Fibroblast of skin of right quadriceps (primary cell): Measurements from ENCODE around the gene ZNF212.
A peak's percentile ranks its signal among the peaks of the same experiment; 100 is the strongest.

ENCODE experiments used
- DNase-seq: peaks from one replicate; pipeline ENCODE4 v3.0.0-alpha.2; 2013

The ZNF212 gene

GRCh38 chr7:149289856-149290255, 50.4 kb downstream of the ZNF212 start:
- no peak for DNase-seq

GRCh38 chr7:149291036-149291780, 51.8 kb downstream of the ZNF212 start:
- DNase-seq = no peak

- no peak for DNase-seq
Measured at GRCh38 chr7:149291781-149292461, 52.5 kb downstream of the ZNF212 start.

GRCh38 chr7:149292462-149292823, 53.0 kb downstream of the ZNF212 start:
- peak; percentile 6 for DNase-seq

- no peak for DNase-seq
Measured at GRCh38 chr7:149293338-149293737, 53.9 kb downstream of the ZNF212 start.

- no peak for DNase-seq
Measured at GRCh38 chr7:149293946-149294633, 54.6 kb downstream of the ZNF212 start.

GRCh38 chr7:149294634-149295480, 55.4 kb downstream of the ZNF212 start:
- no peak for DNase-seq

GRCh38 chr7:149295481-149295850, 56.0 kb downstream of the ZNF212 start:
- no peak for DNase-seq

- DNase-seq = no peak
Measured at GRCh38 chr7:149296368-149296767, 56.9 kb downstream of the ZNF212 start.

GRCh38 chr7:149297034-149297755, 57.7 kb downstream of the ZNF212 start:
- DNase-seq = no peak

- no peak for DNase-seq
Measured at GRCh38 chr7:149300620-149301285, 61.3 kb downstream of the ZNF212 start.

- no peak for DNase-seq
Measured at GRCh38 chr7:149302222-149302621, 62.8 kb downstream of the ZNF212 start.

- DNase-seq = no peak
Measured at GRCh38 chr7:149302865-149303264, 63.4 kb downstream of the ZNF212 start.

- no peak for DNase-seq
Measured at GRCh38 chr7:149304006-149304405, 64.6 kb downstream of the ZNF212 start.
